H1 (cell line): Measurements from ENCODE around the gene CHRNA4. TPM values are rescaled to one million over a fixed set of nuclear protein-coding genes. Genes with fewer than 3 reads are reported as not detected.

Experiments
- GABPA ChIP-seq: IDR thresholded peaks from 2 replicates; pipeline ENCODE4 v1.6.1; 2011; ENCODE audit warnings: mild to moderate bottlenecking, low read length, moderate library complexity, borderline replicate concordance; ENCODE audit not compliant: insufficient read depth
- MAFK ChIP-seq: IDR thresholded peaks from 2 replicates; pipeline ENCODE4 v1.6.1; 2012; ENCODE audit warnings: low read depth, mild to moderate bottlenecking, improper control_type of control experiment, low read length
- SIN3A ChIP-seq, 2 experiments: IDR thresholded peaks in 1 of 2; conservative IDR thresholded peaks in 1 of 2; 2 replicates each; pipeline ENCODE4 v1.6.1; 2011 to 2012; ENCODE audit warnings: low read length in 2 of 2, improper control_type of control experiment in 1 of 2, low read depth in 1 of 2, mild to moderate bottlenecking in 1 of 2
- SP2 ChIP-seq: IDR thresholded peaks from 2 replicates; pipeline ENCODE4 v1.6.1; 2012; ENCODE audit warnings: mild to moderate bottlenecking, low read length, inconsistent platforms
- SP4 ChIP-seq: IDR thresholded peaks from 2 replicates; pipeline ENCODE4 v1.6.1; 2012; ENCODE audit warnings: low read length, inconsistent platforms
- polyA plus RNA-seq, 7 experiments: library from polyadenylated mRNA; depleted of rRNA in 3 of 7; stranded (reverse) in 5 of 7; unstranded in 2 of 7; fragments of >200 nt in 5 of 7; fragments of 200-250 nt in 2 of 7; gene quantifications; 1 replicate in 5 of 7; 2 replicates in 1 of 7; 4 replicates in 1 of 7; pipeline versions ENCODE4 v1.2.1 to v1.2.3, GENCODE V29; 2011 to 2013; ENCODE audit warnings: missing spikeins in 2 of 7, mixed read lengths in 2 of 7
- total RNA-seq: library from RNA; stranded (reverse); fragmentation: NEBNext Ultra II Directional; extraction: Animal tissue kit (Norgen Biotek cat#: 25700); gene quantifications from 2 replicates; pipeline ENCODE4 v1.2.1, GENCODE V29; 2021

CHRNA4 gene
- total and polyA plus RNA-seq, 2 of the 8 experiments (the other 6 are each of a cell fraction or from before 2014, with no cell fraction given), result 4.3 to 5.7 TPM

DNA sequence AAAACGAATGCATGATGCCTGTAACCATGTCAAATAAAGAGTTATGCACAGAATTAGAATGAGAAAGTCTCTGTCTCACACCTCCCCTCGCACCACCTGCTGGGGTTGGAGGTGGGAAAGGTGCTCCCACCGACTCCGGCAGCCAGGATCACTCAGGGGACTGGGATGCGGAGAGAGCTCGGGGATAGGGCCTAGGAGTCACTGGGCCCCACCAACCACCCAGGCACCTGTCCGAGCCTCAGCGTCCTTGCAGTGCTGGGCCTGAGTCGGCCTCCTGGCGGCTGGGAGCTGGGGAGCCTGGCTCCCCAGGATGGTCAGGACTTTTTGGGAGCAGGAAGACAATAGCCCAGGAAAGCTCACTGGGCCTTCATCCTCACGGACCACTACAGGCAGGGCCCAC lies 22.4 kb upstream of the CHRNA4 start (continued):
- TF ChIP-seq SIN3A (conservative IDR thresholded peaks at IDR 0.05 in 1 of 2, IDR thresholded peaks at IDR 0.05 in 1 of 2; ENCODE audit: low read depth in 1 of 2, low read length in 2 of 2), result no peak
- TF ChIP-seq SP2, result no peak
- no peak for TF ChIP-seq SP4
- no peak for TF ChIP-seq MAFK
- TF ChIP-seq GABPA, result no peak
